Activated CD4-positive, alpha-beta T cell treated with anti-CD3 and anti-CD28 coated beads for 4 hours (primary cell): ENCODE results near the gene TNIP1.

Source experiments
- DNase-seq, 2 donors: peaks; one replicate each; pipeline ENCODE4 v3.0.0-alpha.2; 2020

TNIP1 gene

GRCh38 chr5:151080613-151081430 is at the start of gene TNIP1:
Gene TNIP1 (minus strand): TSS chr5:151081034. CDS start chr5:151065095, 15,939 bp downstream.
- peak; percentile 86 to 93 for DNase-seq

GRCh38 chr5:151130235-151130921 is 49.5 kb upstream of the TNIP1 start:
- no peak for DNase-seq

GRCh38 chr5:151128817-151129216 is 48.0 kb upstream of the TNIP1 start:
- no peak for DNase-seq

- DNase-seq: no peak
Observed at GRCh38 chr5:151127926-151128325, 47.1 kb upstream of the TNIP1 start.

GRCh38 chr5:151126199-151126645 is 45.4 kb upstream of the TNIP1 start:
- peak; percentile 64 to 68 for DNase-seq

- DNase-seq: no peak
Observed at GRCh38 chr5:151125421-151125820, 44.6 kb upstream of the TNIP1 start.

GRCh38 chr5:151123897-151124751 is 43.3 kb upstream of the TNIP1 start:
- peak; percentile 24 to 47 for DNase-seq

- no peak for DNase-seq
Observed at GRCh38 chr5:151122828-151123227, 42.0 kb upstream of the TNIP1 start.

GRCh38 chr5:151121665-151122064 is 40.8 kb upstream of the TNIP1 start:
- DNase-seq: no peak

GRCh38 chr5:151121095-151121494 is 40.3 kb upstream of the TNIP1 start:
- DNase-seq: no peak

GRCh38 chr5:151118913-151119575 is 38.2 kb upstream of the TNIP1 start:
- DNase-seq: no peak

GRCh38 chr5:151115272-151115905 is 34.6 kb upstream of the TNIP1 start:
- DNase-seq: peak; percentile 69 to 79

GRCh38 chr5:151113651-151114050 is 32.8 kb upstream of the TNIP1 start:
- no peak for DNase-seq

GRCh38 chr5:151110992-151111391 is 30.2 kb upstream of the TNIP1 start:
- DNase-seq: no peak

- DNase-seq: no peak
Observed at GRCh38 chr5:151110122-151110681, 29.4 kb upstream of the TNIP1 start.

- no peak for DNase-seq
Observed at GRCh38 chr5:151108566-151108965, 27.7 kb upstream of the TNIP1 start.

- DNase-seq: no peak
Observed at GRCh38 chr5:151107738-151108520, 27.1 kb upstream of the TNIP1 start.

GRCh38 chr5:151107084-151107483 is 26.2 kb upstream of the TNIP1 start:
- DNase-seq: no peak

GRCh38 chr5:151106509-151106908 is 25.7 kb upstream of the TNIP1 start:
- DNase-seq: no peak

GRCh38 chr5:151106043-151106442 is 25.2 kb upstream of the TNIP1 start:
- no peak for DNase-seq

GRCh38 chr5:151105561-151105960 is 24.7 kb upstream of the TNIP1 start:
- DNase-seq: no peak
